HuH-7.5 (cell line): Measurements from ENCODE around the gene MYO15B.
"Not testable (repeated sequence)": the region's sequence is repeated elsewhere in the genome, so short reads cannot be mapped to it uniquely, and the experiment has no call there.

ENCODE experiments used
- DNase-seq: peaks from one replicate; pipeline ENCODE4 v3.0.0; 2011; ENCODE audit warnings: low spot score

Gene MYO15B

GRCh38 chr17:75575728-75576127 is 11.9 kb upstream of the MYO15B start:
- no peak for DNase-seq

GRCh38 chr17:75576661-75577060 is 10.9 kb upstream of the MYO15B start:
- DNase-seq = no peak

- DNase-seq = not testable (repeated sequence)
Observed at GRCh38 chr17:75581121-75581725, 6.4 kb upstream of the MYO15B start.

- not testable (repeated sequence) for DNase-seq
Observed at GRCh38 chr17:75583197-75583596, 4.4 kb upstream of the MYO15B start.

- no peak for DNase-seq
Observed at GRCh38 chr17:75584849-75585175, 2.8 kb upstream of the MYO15B start.

- no peak for DNase-seq
Observed at GRCh38 chr17:75588596-75589011, 1.0 kb downstream of the MYO15B start.

GRCh38 chr17:75589012-75589918 is 1.7 kb downstream of the MYO15B start:
- peak; percentile 98 for DNase-seq

- no peak for DNase-seq
Observed at GRCh38 chr17:75589919-75590303, 2.3 kb downstream of the MYO15B start.

GRCh38 chr17:75590314-75590761 is 2.7 kb downstream of the MYO15B start:
- no peak for DNase-seq

- no peak for DNase-seq
Observed at GRCh38 chr17:75590849-75591721, 3.5 kb downstream of the MYO15B start.

- DNase-seq = no peak
Observed at GRCh38 chr17:75591722-75592302, 4.2 kb downstream of the MYO15B start.

GRCh38 chr17:75592348-75593020 is 4.9 kb downstream of the MYO15B start:
- no peak for DNase-seq

- DNase-seq = not testable (repeated sequence)
Observed at GRCh38 chr17:75593430-75593829, 5.8 kb downstream of the MYO15B start.

GRCh38 chr17:75594499-75595283 is 7.1 kb downstream of the MYO15B start:
- no peak for DNase-seq

GRCh38 chr17:75595284-75595919 is 7.8 kb downstream of the MYO15B start:
- DNase-seq = no peak

- no peak for DNase-seq
Observed at GRCh38 chr17:75595920-75596313, 8.3 kb downstream of the MYO15B start.

GRCh38 chr17:75596320-75597087 is 8.9 kb downstream of the MYO15B start:
- DNase-seq = no peak

- DNase-seq = peak; percentile 83
Observed at GRCh38 chr17:75601057-75601987, 13.7 kb downstream of the MYO15B start.
